ENCODE data around the gene RTN4RL1. TPM values are rescaled to one million over a fixed set of nuclear protein-coding genes. Genes with fewer than 3 reads are reported as not detected.

The RTN4RL1 gene
- total and polyA plus RNA-seq, 7 experiments from 2014 or later, result 0.19 to 1.5 (median 0.49) TPM; not detected in 2

- H3K27me3 ChIP-seq (ENCODE audit: control insufficient read depth in 2 of 2, insufficient read depth in 2 of 2, low read length in 2 of 2), result no peaks in the 10 kb centered on the region
- Mint-ChIP-seq H3K27me3 (peaks cover 0 to 10% (median 5%) of the 10 kb centered on the region in 5 donors), H3K36me3 (peaks cover 5 to 52% (median 41%) of the 10 kb centered on the region in 5 donors), H3K27ac (peak overlapping the region in 1 of 9 donors; percentile 85), H3K4me1 (peaks cover 0 to 55% (median 6%) of the 10 kb centered on the region in 7 donors), H3K4me3 (peak overlapping the region in 1 of 10 donors; percentile 79), H3K9me3 (no peaks in the 10 kb centered on the region)
- ATAC-seq, result no peak
- intact Hi-C loops (cut with micrococcal nuclease), result loop anchor here in 1 of 2 donors (5.0 kb wide), 1 partner anchor 111 kb away; no protein-coding TSS in a partner anchor
- no peak overlapping the region for H3K4me3 ChIP-seq (ENCODE audit: low read length)
- peaks cover 0 to 56% (median 3%) of the 10 kb centered on the region in 3 experiments for H3K36me3 ChIP-seq (ENCODE audit: control insufficient read depth in 2 of 3, insufficient read depth in 3 of 3, low read length in 3 of 3)
- DNase-seq, result no peak
- peaks cover 5 to 14% of the 10 kb centered on the region in 2 donors for H3K4me1 ChIP-seq (ENCODE audit: control insufficient read depth in 2 of 2, insufficient read depth in 2 of 2, low read length in 2 of 2)
- ChIA-PET POLR2A (interaction anchor here (0.6 kb wide), 1 partner anchor 147 kb away, joined by 3 read pairs; no protein-coding TSS in a partner anchor), CTCF (interaction anchor here (3.6 to 4.4 kb wide), 2 partner anchors 184 to 223 kb away, joined by 19 to 31 read pairs; no protein-coding TSS in a partner anchor)
- H3K9me3 ChIP-seq (ENCODE audit: control insufficient read depth in 2 of 3, low read length in 3 of 3), result no peaks in the 10 kb centered on the region
- no peak overlapping the region for H3K27ac ChIP-seq (ENCODE audit: low read depth, low read length)
Measured at GRCh38 chr17:2060681-2061440, 35.7 kb upstream of the RTN4RL1 start.

- ChIA-PET CTCF (interaction anchor here (3.6 to 4.4 kb wide), 2 partner anchors 184 to 223 kb away, joined by 19 to 31 read pairs; no protein-coding TSS in a partner anchor), POLR2A (interaction anchor here (0.6 kb wide), 1 partner anchor 147 kb away, joined by 3 read pairs; no protein-coding TSS in a partner anchor)
- Histone ChIP-seq H3K4me3 (ENCODE audit: low read length) (no peak overlapping the region), H3K9me3 (ENCODE audit: control insufficient read depth in 2 of 3, low read length in 3 of 3) (no peaks in the 10 kb centered on the region), H3K27ac (ENCODE audit: low read depth, low read length) (no peak overlapping the region), H3K36me3 (ENCODE audit: control insufficient read depth in 2 of 3, insufficient read depth in 3 of 3, low read length in 3 of 3) (peaks cover 0 to 50% (median 0%) of the 10 kb centered on the region in 3 experiments), H3K4me1 (ENCODE audit: control insufficient read depth in 2 of 2, insufficient read depth in 2 of 2, low read length in 2 of 2) (peaks cover 5 to 14% of the 10 kb centered on the region in 2 donors), H3K27me3 (ENCODE audit: control insufficient read depth in 2 of 2, insufficient read depth in 2 of 2, low read length in 2 of 2) (no peaks in the 10 kb centered on the region)
- Mint-ChIP-seq H3K27ac (peak overlapping the region in 1 of 9 donors; percentile 85), H3K9me3 (no peaks in the 10 kb centered on the region), H3K4me1 (peaks cover 0 to 51% (median 6%) of the 10 kb centered on the region in 7 donors), H3K4me3 (peak overlapping the region in 1 of 10 donors; percentile 79), H3K36me3 (peaks cover 5 to 46% (median 36%) of the 10 kb centered on the region in 5 donors), H3K27me3 (peaks cover 0 to 10% (median 5%) of the 10 kb centered on the region in 5 donors)
- ATAC-seq (no peak), DNase-seq (no peak)
- intact Hi-C loops (cut with micrococcal nuclease), result loop anchor here in 1 of 2 donors (5.0 kb wide), 1 partner anchor 112 kb away; no protein-coding TSS in a partner anchor
Measured at GRCh38 chr17:2060385-2060658, 35.2 kb upstream of the RTN4RL1 start.

DNA sequence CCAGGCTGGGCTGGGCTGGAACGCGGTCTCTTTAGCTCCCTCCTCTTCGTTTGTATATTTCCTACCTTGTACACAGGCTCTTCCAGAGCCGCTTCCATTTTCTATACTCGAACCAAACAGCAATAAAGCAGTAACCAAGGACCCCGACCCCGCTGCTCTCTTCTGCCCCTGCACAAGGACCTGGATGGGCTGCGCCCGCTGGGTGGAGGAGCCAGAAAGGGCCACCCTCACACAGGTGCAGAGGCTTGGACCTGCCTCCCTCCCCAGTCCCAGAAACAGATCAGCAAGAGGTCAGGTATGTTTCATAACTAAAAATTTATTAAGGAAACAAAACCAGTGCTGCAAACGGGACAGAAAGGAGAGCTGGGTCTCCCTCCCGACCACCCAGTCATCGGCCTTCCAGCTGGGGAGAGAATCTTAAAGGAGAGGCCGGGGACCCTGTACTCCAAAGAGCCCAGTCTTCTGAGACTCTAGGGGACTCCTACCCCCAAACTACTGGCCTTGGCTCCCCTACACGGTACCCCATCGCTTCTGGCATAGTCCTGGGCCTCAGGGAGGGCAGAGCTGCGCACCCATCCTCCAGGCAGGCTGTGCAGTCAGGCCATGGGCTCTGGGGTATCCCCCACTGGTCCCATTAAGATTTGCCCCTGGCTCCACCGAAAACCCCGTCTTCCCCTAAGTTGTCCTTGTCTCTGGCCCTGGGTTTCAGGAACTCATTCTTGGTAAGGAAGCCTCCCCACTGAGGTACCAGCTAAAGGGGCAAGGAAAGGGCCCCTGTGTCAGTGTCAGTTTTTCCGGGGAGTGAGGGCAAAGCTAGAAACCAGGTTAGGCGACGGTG, 34.6 kb upstream of the RTN4RL1 start:
- POLR2A ChIA-PET, result interaction anchor here (0.6 kb wide), 1 partner anchor 148 kb away, joined by 3 read pairs; no protein-coding TSS in a partner anchor
- H3K9me3 Mint-ChIP-seq, result no peaks in the 10 kb centered on the region
- no peak overlapping the region for H3K27ac ChIP-seq (ENCODE audit: low read depth, low read length)
- DNase-seq (no peak), ATAC-seq (no peak)
- no peak overlapping the region for H3K4me3 ChIP-seq (ENCODE audit: low read length)
- no peaks in the 10 kb centered on the region for H3K27me3 ChIP-seq (ENCODE audit: control insufficient read depth in 2 of 2, insufficient read depth in 2 of 2, low read length in 2 of 2)
- H3K4me1 ChIP-seq (ENCODE audit: control insufficient read depth in 2 of 2, insufficient read depth in 2 of 2, low read length in 2 of 2), result peaks cover 5 to 14% of the 10 kb centered on the region in 2 donors
- peak overlapping the region in 3 of 9 donors; percentile 34 to 85 (median 52) for H3K27ac Mint-ChIP-seq
- peaks cover 5 to 43% (median 34%) of the 10 kb centered on the region in 5 donors for H3K36me3 Mint-ChIP-seq
- peaks cover 0 to 10% (median 5%) of the 10 kb centered on the region in 5 donors for H3K27me3 Mint-ChIP-seq
- peaks cover 0 to 47% (median 6%) of the 10 kb centered on the region in 7 donors for H3K4me1 Mint-ChIP-seq
- H3K9me3 ChIP-seq (ENCODE audit: control insufficient read depth in 2 of 3, low read length in 3 of 3), result no peaks in the 10 kb centered on the region
- H3K4me3 Mint-ChIP-seq, result peak overlapping the region in 6 of 10 donors; percentile 10 to 81 (median 40)
- intact Hi-C loops (cut with micrococcal nuclease), result loop anchor here in 1 of 2 donors (5.0 kb wide), 1 partner anchor 113 kb away; no protein-coding TSS in a partner anchor
- H3K36me3 ChIP-seq (ENCODE audit: control insufficient read depth in 2 of 3, insufficient read depth in 3 of 3, low read length in 3 of 3), result peaks cover 0 to 45% (median 0%) of the 10 kb centered on the region in 3 experiments
- CTCF ChIA-PET, result interaction anchor here (3.6 to 4.4 kb wide), 2 partner anchors 185 to 224 kb away, joined by 19 to 31 read pairs; no protein-coding TSS in a partner anchor

DNA sequence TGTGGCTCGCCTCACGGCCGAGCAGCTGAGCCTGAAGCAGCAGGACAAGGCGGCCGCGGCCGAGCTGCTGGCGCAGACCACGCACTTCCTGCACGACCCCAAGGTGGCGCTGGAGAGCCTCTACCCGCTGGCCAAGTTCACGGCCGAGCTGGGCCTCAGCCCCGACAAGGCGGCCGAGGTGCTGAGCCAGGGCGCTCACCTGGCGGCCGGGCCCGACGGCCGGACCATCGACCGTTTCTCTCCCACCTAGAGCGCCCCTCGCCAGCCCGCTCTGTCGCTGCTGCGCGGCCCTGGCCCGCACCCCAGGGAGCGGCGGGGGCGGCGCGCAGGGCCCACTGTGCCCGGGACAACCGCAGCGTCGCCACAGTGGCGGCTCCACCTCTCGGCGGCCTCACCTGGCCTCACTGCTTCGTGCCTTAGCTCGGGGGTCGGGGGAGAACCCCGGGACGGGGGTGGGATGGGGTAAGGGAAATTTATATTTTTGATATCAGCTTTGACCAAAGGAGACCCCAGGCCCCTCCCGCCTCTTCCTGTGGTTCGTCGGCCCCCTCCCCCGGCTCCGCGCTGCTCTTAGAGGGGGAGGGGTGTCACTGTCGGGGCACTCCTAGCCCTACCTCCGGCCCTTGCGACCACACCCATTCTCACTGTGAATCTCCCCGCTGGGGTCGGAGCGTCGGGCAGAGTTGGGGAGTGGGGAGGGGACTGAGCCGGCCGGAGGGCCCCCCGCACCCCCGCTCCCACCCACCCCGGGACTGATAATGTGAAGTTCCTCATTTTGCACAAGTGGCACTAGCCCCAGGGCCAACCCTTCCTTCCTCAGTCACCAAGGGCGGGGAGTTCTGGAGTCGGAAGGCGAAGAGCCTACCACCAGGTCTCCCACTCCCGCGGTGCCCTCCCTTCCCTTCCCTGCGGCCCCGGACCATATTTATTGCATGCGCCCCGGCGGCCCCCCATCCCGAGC, 33.7 kb upstream of the RTN4RL1 start:
- DNase-seq (peak in 8 of 9 donors; percentile 22 to 84 (median 51)), ATAC-seq (peak; percentile 39)
- H3K4me3 Mint-ChIP-seq, result peak overlapping the region in 5 of 10 donors; percentile 27 to 81 (median 42)
- H3K27ac ChIP-seq (ENCODE audit: low read depth, low read length), result no peak overlapping the region
- H3K27me3 Mint-ChIP-seq, result peaks cover 0 to 8% (median 5%) of the 10 kb centered on the region in 5 donors
- H3K4me3 ChIP-seq (ENCODE audit: low read length), result no peak overlapping the region
- intact Hi-C loops (cut with micrococcal nuclease), result loop anchor here in 1 of 2 donors (1.0 kb wide), 2 partner anchors 185 to 207 kb away; no protein-coding TSS in a partner anchor
- H3K4me1 Mint-ChIP-seq, result peaks cover 0 to 45% (median 10%) of the 10 kb centered on the region in 7 donors
- POLR2A ChIA-PET, result interaction anchor here (0.6 to 2.1 kb wide), 2 partner anchors 156 to 208 kb away, joined by 3 to 7 read pairs; no protein-coding TSS in a partner anchor
- peaks cover 12 to 22% of the 10 kb centered on the region in 2 donors for H3K4me1 ChIP-seq (ENCODE audit: control insufficient read depth in 2 of 2, insufficient read depth in 2 of 2, low read length in 2 of 2)
- H3K36me3 ChIP-seq (ENCODE audit: control insufficient read depth in 2 of 3, insufficient read depth in 3 of 3, low read length in 3 of 3), result peaks cover 0 to 36% (median 0%) of the 10 kb centered on the region in 3 experiments
- peak overlapping the region in 3 of 9 donors; percentile 34 to 85 (median 52) for H3K27ac Mint-ChIP-seq
- CTCF ChIA-PET, result interaction anchor here (0.5 to 4.4 kb wide), 10 partner anchors 29 to 375 kb away, joined by 3 to 31 read pairs (median 5); partner anchors contain the start of gene TSR1
- H3K36me3 Mint-ChIP-seq, result peaks cover 2 to 34% (median 28%) of the 10 kb centered on the region in 5 donors
- no peaks in the 10 kb centered on the region for H3K9me3 ChIP-seq (ENCODE audit: control insufficient read depth in 2 of 3, low read length in 3 of 3)
- no peaks in the 10 kb centered on the region for H3K9me3 Mint-ChIP-seq
- H3K27me3 ChIP-seq (ENCODE audit: control insufficient read depth in 2 of 2, insufficient read depth in 2 of 2, low read length in 2 of 2), result no peaks in the 10 kb centered on the region

GRCh38 chr17:2057760-2058585, 32.8 kb upstream of the RTN4RL1 start:
- intact Hi-C loops (cut with micrococcal nuclease), result loop anchor here (1.0 to 2.0 kb wide), 4 partner anchors 15 to 208 kb away; partner anchors contain the start of gene OVCA2 (in 1 of the 2)
- H3K27me3 ChIP-seq (ENCODE audit: control insufficient read depth in 2 of 2, insufficient read depth in 2 of 2, low read length in 2 of 2), result no peaks in the 10 kb centered on the region
- peak overlapping the region in 4 of 10 donors; percentile 37 to 80 (median 48) for H3K4me3 Mint-ChIP-seq
- H3K4me3 ChIP-seq (ENCODE audit: low read length), result no peak overlapping the region
- peak overlapping the region in 1 of 9 donors; percentile 73 for H3K27ac Mint-ChIP-seq
- DNase-seq, result peak in 3 of 9 donors; percentile 16 to 51 (median 44)
- H3K4me1 Mint-ChIP-seq, result peaks cover 0 to 41% (median 14%) of the 10 kb centered on the region in 7 donors
- H3K4me1 ChIP-seq (ENCODE audit: control insufficient read depth in 2 of 2, insufficient read depth in 2 of 2, low read length in 2 of 2), result peaks cover 16 to 29% of the 10 kb centered on the region in 2 donors
- H3K9me3 ChIP-seq (ENCODE audit: control insufficient read depth in 2 of 3, low read length in 3 of 3), result no peaks in the 10 kb centered on the region
- CTCF ChIA-PET, result interaction anchor here (0.5 to 4.4 kb wide), 11 partner anchors 30 to 374 kb away, joined by 3 to 31 read pairs (median 4); partner anchors contain the start of gene TSR1
- ATAC-seq, result no peak
- POLR2A ChIA-PET, result interaction anchor here (0.6 to 2.3 kb wide), 5 partner anchors 157 to 244 kb away, joined by 3 to 10 read pairs (median 3); partner anchors contain the start of genes RPA1 and SMYD4
- peaks cover 3 to 10% (median 5%) of the 10 kb centered on the region in 5 donors for H3K27me3 Mint-ChIP-seq
- H3K9me3 Mint-ChIP-seq, result no peaks in the 10 kb centered on the region
- peaks cover 0 to 28% (median 19%) of the 10 kb centered on the region in 5 donors for H3K36me3 Mint-ChIP-seq
- no peak overlapping the region for H3K27ac ChIP-seq (ENCODE audit: low read depth, low read length)
- peaks cover 0 to 27% (median 0%) of the 10 kb centered on the region in 3 experiments for H3K36me3 ChIP-seq (ENCODE audit: control insufficient read depth in 2 of 3, insufficient read depth in 3 of 3, low read length in 3 of 3)

Data from naive thymus-derived CD4-positive, alpha-beta T cell (primary cell).